GM10847 (cell line): ENCODE measurements around the gene GTF3C4.

Source experiments
- POLR2A ChIP-seq: IDR thresholded peaks from 2 replicates; pipeline ENCODE4 v1.6.1; 2011; ENCODE audit not compliant: insufficient read length; ENCODE audit errors: extremely low read depth

The GTF3C4 gene

GRCh38 chr9:132669698-132670456 lies 387 bp upstream of the GTF3C4 start, which contains the start of gene DDX31:
Gene DDX31, minus strand, starts transcription at chr9:132669983. Its CDS starts 49 bp downstream, at chr9:132669934.
- TF ChIP-seq POLR2A, result peak; percentile 77

GRCh38 chr9:132671620-132672412 lies 1.6 kb downstream of the GTF3C4 start:
- no peak for TF ChIP-seq POLR2A

GRCh38 chr9:132672413-132672690 lies 2.1 kb downstream of the GTF3C4 start:
- no peak for TF ChIP-seq POLR2A

- TF ChIP-seq POLR2A, result no peak
Observed at GRCh38 chr9:132673355-132673754, 3.1 kb downstream of the GTF3C4 start.

GRCh38 chr9:132674485-132674884 lies 4.2 kb downstream of the GTF3C4 start:
- TF ChIP-seq POLR2A, result no peak

- TF ChIP-seq POLR2A, result no peak
Observed at GRCh38 chr9:132677976-132678375, 7.7 kb downstream of the GTF3C4 start.

GRCh38 chr9:132679946-132680625 lies 9.8 kb downstream of the GTF3C4 start:
- no peak for TF ChIP-seq POLR2A

- no peak for TF ChIP-seq POLR2A
Observed at GRCh38 chr9:132681561-132681960, 11.3 kb downstream of the GTF3C4 start.

- no peak for TF ChIP-seq POLR2A
Observed at GRCh38 chr9:132683873-132684272, 13.6 kb downstream of the GTF3C4 start.

- no peak for TF ChIP-seq POLR2A
Observed at GRCh38 chr9:132690696-132691095, 20.4 kb downstream of the GTF3C4 start.

- TF ChIP-seq POLR2A, result no peak
Observed at GRCh38 chr9:132694144-132694543, 23.9 kb downstream of the GTF3C4 start.

GRCh38 chr9:132697230-132697629 lies 27.0 kb downstream of the GTF3C4 start:
- no peak for TF ChIP-seq POLR2A

- TF ChIP-seq POLR2A, result no peak
Observed at GRCh38 chr9:132698989-132699388, 28.7 kb downstream of the GTF3C4 start.

GRCh38 chr9:132699956-132700355 lies 29.7 kb downstream of the GTF3C4 start:
- no peak for TF ChIP-seq POLR2A

GRCh38 chr9:132702254-132702653 lies 32.0 kb downstream of the GTF3C4 start:
- no peak for TF ChIP-seq POLR2A

- no peak for TF ChIP-seq POLR2A
Observed at GRCh38 chr9:132703336-132703735, 33.1 kb downstream of the GTF3C4 start.

- TF ChIP-seq POLR2A, result no peak
Observed at GRCh38 chr9:132708239-132708638, 38.0 kb downstream of the GTF3C4 start.
